Lower leg skin (tissue), 4 donors: Measurements from ENCODE around the gene IPP. TPM values are rescaled to one million over a fixed set of nuclear protein-coding genes. Genes with fewer than 3 reads are reported as not detected.

ENCODE experiments used
- DNase-seq, 2 donors: peaks; one replicate each; pipeline ENCODE4 v3.0.0-alpha.2; 2019; ENCODE audit warnings: low spot score in 2 of 2
- H3K4me3 ChIP-seq: fragments of 200-600 bp; sonication (generic); 2 replicates; pipeline ENCODE4 v1.5.1; 2017; ENCODE audit warnings: mild to moderate bottlenecking, low read depth; ENCODE audit not compliant: poor library complexity, severe bottlenecking
- CTCF ChIP-seq, 3 donors: fragments of 450-650 bp; IDR thresholded peaks; one replicate each; pipeline ENCODE4 v1.5.1; 2016; ENCODE audit warnings: antibody characterized with exemption in 3 of 3, mild to moderate bottlenecking in 3 of 3, moderate library complexity in 2 of 3
- POLR2A ChIP-seq, 2 donors: fragments of 450-650 bp; IDR thresholded peaks; one replicate each; pipeline ENCODE4 v1.6.1; 2016 to 2017; ENCODE audit warnings: antibody characterized with exemption in 2 of 2, mild to moderate bottlenecking in 1 of 2, moderate library complexity in 1 of 2
- WGBS, 2 donors: methylation state at CpG; one replicate each; pipeline ENCODE4 v1.1.5; 2018; 5-methylcytosine and 5-hydroxymethylcytosine counted together
- intact Hi-C: fragments of 100-400 bp; cut with DNase I; formaldehyde crosslinking; loops from one replicate; pipeline ENCODE4 v1.15.0; 2023; ENCODE audit warnings: low total_unique reads
- total RNA-seq, 4 donors: library from RNA; depleted of rRNA; stranded (reverse); fragments of >200 nt; gene quantifications; one replicate each; pipeline ENCODE4 v1.1.0, GENCODE V29; 2016

The IPP gene
- total RNA-seq, 4 donors from 2014 or later: 6.1 to 11.7 (median 9.9) TPM

DNA sequence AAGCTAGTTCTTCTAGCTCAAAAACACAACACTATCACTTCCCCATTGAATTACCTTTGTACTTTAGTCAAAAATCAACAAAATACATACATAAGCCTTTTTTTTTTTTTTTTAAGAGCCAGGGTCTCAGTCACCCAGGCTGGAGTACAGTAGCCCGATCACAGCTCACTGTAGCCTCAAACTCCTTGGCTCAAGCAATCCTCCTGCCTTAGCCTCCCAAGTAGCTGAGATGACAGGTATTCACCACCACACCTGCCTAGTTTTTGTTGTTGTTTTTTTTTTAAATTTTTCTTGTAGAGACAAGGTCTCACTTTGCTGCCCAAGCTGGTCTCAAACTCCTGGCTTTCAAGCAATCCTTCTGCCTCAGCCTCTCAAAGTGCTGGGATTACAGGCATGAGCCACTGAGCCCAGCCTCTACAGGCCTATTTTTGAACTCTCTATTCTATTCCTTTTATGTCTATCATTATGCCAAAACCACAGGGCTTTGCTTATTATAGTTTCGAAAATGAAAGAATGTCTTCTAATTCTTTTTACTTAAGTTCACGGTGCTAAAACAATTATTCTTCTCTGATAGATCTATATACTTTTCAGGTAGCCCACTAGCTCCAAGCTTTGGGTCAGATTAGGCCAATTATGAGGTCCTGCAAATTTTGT is 93.8 kb downstream of the IPP start:
- TF ChIP-seq POLR2A (IDR thresholded peaks at IDR 0.05): no peak
- no peak for TF ChIP-seq CTCF (IDR thresholded peaks at IDR 0.05)
- WGBS, 2 donors: 93 to 96% methylated on average over 3 of the region's 3 CpGs
- no peak overlapping the region for H3K4me3 ChIP-seq
- DNase-seq: no peak
- intact Hi-C loops: no loop called here

- no peak for TF ChIP-seq CTCF (IDR thresholded peaks at IDR 0.05)
- no peak for TF ChIP-seq POLR2A (IDR thresholded peaks at IDR 0.05)
- no peak overlapping the region for H3K4me3 ChIP-seq
- DNase-seq: no peak
- intact Hi-C loops: loop anchor here (5.0 kb wide), 1 partner anchor 782 kb away; no protein-coding TSS in a partner anchor
- WGBS, 2 donors: 69 to 70% methylated on average over 12 of the region's 12 CpGs
Observed at GRCh38 chr1:45654540-45655280, 95.7 kb downstream of the IPP start.

Other genes starting within 250 kb of the IPP start
- gene PRDX1, start 228.8 kb downstream of the IPP start, total RNA-seq: 100 to 1,000 TPM; 216 to 325 (median 281) TPM
- gene AKR1A1, start 199.8 kb downstream of the IPP start, total RNA-seq: 10 to 100 TPM; 42.1 to 79.2 (median 57.8) TPM
- gene NASP, start 166.6 kb downstream of the IPP start, total RNA-seq: 10 to 100 TPM; 35.4 to 64.4 (median 52.3) TPM
- gene CCDC17, start 126.6 kb downstream of the IPP start, total RNA-seq: 1 to 10 TPM; 1.4 to 2.1 (median 1.7) TPM
- 100 to 1,000 TPM; 109 to 121 (median 111) TPM for gene GPBP1L1, start 64.1 kb downstream of the IPP start, total RNA-seq
- 10 to 100 TPM; 21.8 to 32.9 (median 22.8) TPM for gene TMEM69, start 62.5 kb downstream of the IPP start, total RNA-seq
- gene MAST2, start 53.0 kb upstream of the IPP start, total RNA-seq: 10 to 100 TPM in 3 of 4 donors, 1 to 10 TPM in 1; 6.6 to 22.6 (median 13.9) TPM